GM12892 (cell line): ENCODE data around the gene USP40.

ENCODE experiments used
- DNase-seq: peaks from one replicate; pipeline ENCODE4 v3.0.0; 2011; ENCODE audit not compliant: insufficient read length
- FAIRE-seq: peaks from 2 replicates; lab custom pipeline; 2011; peaks lifted over from hg19 to GRCh38; lab: Jason Lieb, UNC
- POLR2A ChIP-seq: IDR thresholded peaks from 2 replicates; pipeline ENCODE4 v1.6.1; 2011; ENCODE audit warnings: low read depth, low read length, control low read depth
- POLR2AphosphoS5 ChIP-seq: IDR thresholded peaks from 2 replicates; pipeline ENCODE4 v1.6.1; 2011; ENCODE audit warnings: low read depth, low read length, control low read depth
- TAF1 ChIP-seq: IDR thresholded peaks from 2 replicates; pipeline ENCODE4 v1.6.1; 2011; ENCODE audit warnings: low read depth, mild to moderate bottlenecking, control low read depth, low read length, borderline replicate concordance

The USP40 gene

GRCh38 chr2:233460726-233461441 is 105.7 kb downstream of the USP40 start:
- no peak for DNase-seq
- no peak for FAIRE-seq
- TF ChIP-seq TAF1 (no peak), POLR2A (no peak), POLR2AphosphoS5 (no peak)

- FAIRE-seq (no peak), DNase-seq (no peak)
- no peak for TF ChIP-seq POLR2A
- TF ChIP-seq TAF1, result no peak
- no peak for TF ChIP-seq POLR2AphosphoS5
Measured at GRCh38 chr2:233459426-233459825, 107.2 kb downstream of the USP40 start.

GRCh38 chr2:233458826-233459225 is 107.8 kb downstream of the USP40 start:
- TF ChIP-seq POLR2A, result no peak
- TF ChIP-seq POLR2AphosphoS5, result no peak
- no peak for TF ChIP-seq TAF1
- FAIRE-seq (no peak), DNase-seq (no peak)

GRCh38 chr2:233458031-233458610 is 108.5 kb downstream of the USP40 start:
- FAIRE-seq (no peak), DNase-seq (no peak)
- TF ChIP-seq POLR2A (no peak), POLR2AphosphoS5 (no peak), TAF1 (no peak)

GRCh38 chr2:233457356-233457755 is 109.2 kb downstream of the USP40 start:
- FAIRE-seq (no peak), DNase-seq (no peak)
- TF ChIP-seq POLR2A (no peak), POLR2AphosphoS5 (no peak), TAF1 (no peak)

GRCh38 chr2:233456934-233457333 is 109.6 kb downstream of the USP40 start:
- no peak for FAIRE-seq
- no peak for DNase-seq
- TF ChIP-seq POLR2A, result no peak
- no peak for TF ChIP-seq POLR2AphosphoS5
- no peak for TF ChIP-seq TAF1

- no peak for TF ChIP-seq TAF1
- no peak for TF ChIP-seq POLR2AphosphoS5
- no peak for TF ChIP-seq POLR2A
- DNase-seq, result no peak
- no peak for FAIRE-seq
Measured at GRCh38 chr2:233456111-233456510, 110.5 kb downstream of the USP40 start.

GRCh38 chr2:233455491-233455890 is 111.1 kb downstream of the USP40 start:
- DNase-seq (no peak), FAIRE-seq (no peak)
- no peak for TF ChIP-seq POLR2A
- no peak for TF ChIP-seq POLR2AphosphoS5
- no peak for TF ChIP-seq TAF1

- TF ChIP-seq TAF1, result no peak
- TF ChIP-seq POLR2A, result no peak
- no peak for TF ChIP-seq POLR2AphosphoS5
- DNase-seq (no peak), FAIRE-seq (no peak)
Measured at GRCh38 chr2:233455006-233455405, 111.6 kb downstream of the USP40 start.

GRCh38 chr2:233453916-233454315 is 112.7 kb downstream of the USP40 start:
- FAIRE-seq (no peak), DNase-seq (no peak)
- no peak for TF ChIP-seq TAF1
- TF ChIP-seq POLR2A, result no peak
- no peak for TF ChIP-seq POLR2AphosphoS5

- FAIRE-seq (no peak), DNase-seq (no peak)
- no peak for TF ChIP-seq POLR2A
- no peak for TF ChIP-seq TAF1
- TF ChIP-seq POLR2AphosphoS5, result no peak
Measured at GRCh38 chr2:233453111-233453915, 113.3 kb downstream of the USP40 start.

GRCh38 chr2:233451950-233452349 is 114.6 kb downstream of the USP40 start:
- DNase-seq (no peak), FAIRE-seq (no peak)
- no peak for TF ChIP-seq TAF1
- TF ChIP-seq POLR2AphosphoS5, result no peak
- no peak for TF ChIP-seq POLR2A
